ENCODE data around the gene FAM186B. TPM values are rescaled to one million over a fixed set of nuclear protein-coding genes. Genes with fewer than 3 reads are reported as not detected.
A peak's percentile ranks its signal among the peaks of the same experiment; 100 is the strongest.

The FAM186B gene
- total RNA-seq, 1 donor from 2014 or later: not detected

DNA sequence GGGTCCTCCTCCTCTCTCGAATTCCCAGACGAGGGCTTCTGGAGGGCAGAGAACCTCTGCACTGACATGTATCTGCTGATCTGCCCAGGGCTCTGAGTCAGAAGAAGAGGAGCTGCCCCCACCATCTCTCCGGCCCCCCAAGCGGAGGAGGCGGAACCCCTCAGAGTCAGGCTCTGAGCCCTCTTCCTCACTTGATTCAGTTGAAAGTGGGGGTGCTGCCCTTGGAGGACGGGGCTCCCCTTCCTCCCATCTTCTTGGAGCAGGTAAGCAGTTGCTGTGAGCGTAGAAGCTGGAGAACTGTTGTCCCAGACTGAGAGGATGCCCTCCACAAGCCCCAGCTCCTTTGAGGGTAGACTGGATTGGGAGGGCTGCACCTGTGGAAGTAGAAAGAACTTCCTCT, 37.7 kb upstream of the FAM186B start:
- Histone ChIP-seq H3K79me2 (ENCODE audit: low read depth) (no peaks in the 10 kb centered on the region), H3K36me3 (no peaks in the 10 kb centered on the region), H2AFZ (replicated peaks) (no peak overlapping the region), H3K27me3 (no peaks in the 10 kb centered on the region), H3K4me1 (no peaks in the 10 kb centered on the region), H3F3A (ENCODE audit: low read depth) (peaks cover 7% of the 10 kb centered on the region), H3K4me3 (no peak overlapping the region), H3K27ac (no peak overlapping the region), H3K4me2 (no peak overlapping the region), H3K9me3 (ENCODE audit: low read depth) (no peaks in the 10 kb centered on the region), H4K20me1 (ENCODE audit: low read depth) (no peaks in the 10 kb centered on the region), H3K9ac (no peak overlapping the region)
- no peak for DNase-seq (ENCODE audit: low spot score)
- H3K27me3 Mint-ChIP-seq (ENCODE audit: insufficient read depth, low read depth): no peaks in the 10 kb centered on the region
- peaks cover 22% of the 10 kb centered on the region for H3K36me3 Mint-ChIP-seq
- no peak overlapping the region for H3K4me3 Mint-ChIP-seq
- H3K4me1 Mint-ChIP-seq: peaks cover 3% of the 10 kb centered on the region
- no peak overlapping the region for H3K27ac Mint-ChIP-seq
- H3K9me3 Mint-ChIP-seq: no peaks in the 10 kb centered on the region
- TF ChIP-seq, protein P1, sequence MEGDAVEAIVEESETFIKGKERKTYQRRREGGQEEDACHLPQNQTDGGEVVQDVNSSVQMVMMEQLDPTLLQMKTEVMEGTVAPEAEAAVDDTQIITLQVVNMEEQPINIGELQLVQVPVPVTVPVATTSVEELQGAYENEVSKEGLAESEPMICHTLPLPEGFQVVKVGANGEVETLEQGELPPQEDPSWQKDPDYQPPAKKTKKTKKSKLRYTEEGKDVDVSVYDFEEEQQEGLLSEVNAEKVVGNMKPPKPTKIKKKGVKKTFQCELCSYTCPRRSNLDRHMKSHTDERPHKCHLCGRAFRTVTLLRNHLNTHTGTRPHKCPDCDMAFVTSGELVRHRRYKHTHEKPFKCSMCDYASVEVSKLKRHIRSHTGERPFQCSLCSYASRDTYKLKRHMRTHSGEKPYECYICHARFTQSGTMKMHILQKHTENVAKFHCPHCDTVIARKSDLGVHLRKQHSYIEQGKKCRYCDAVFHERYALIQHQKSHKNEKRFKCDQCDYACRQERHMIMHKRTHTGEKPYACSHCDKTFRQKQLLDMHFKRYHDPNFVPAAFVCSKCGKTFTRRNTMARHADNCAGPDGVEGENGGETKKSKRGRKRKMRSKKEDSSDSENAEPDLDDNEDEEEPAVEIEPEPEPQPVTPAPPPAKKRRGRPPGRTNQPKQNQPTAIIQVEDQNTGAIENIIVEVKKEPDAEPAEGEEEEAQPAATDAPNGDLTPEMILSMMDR (IDR thresholded peaks at IDR 0.05): no peak
- TF ChIP-seq EZH2 (IDR thresholded peaks at IDR 0.05): no peak
- TF ChIP-seq EZH2phosphoT487 (IDR thresholded peaks at IDR 0.05): no peak

DNA sequence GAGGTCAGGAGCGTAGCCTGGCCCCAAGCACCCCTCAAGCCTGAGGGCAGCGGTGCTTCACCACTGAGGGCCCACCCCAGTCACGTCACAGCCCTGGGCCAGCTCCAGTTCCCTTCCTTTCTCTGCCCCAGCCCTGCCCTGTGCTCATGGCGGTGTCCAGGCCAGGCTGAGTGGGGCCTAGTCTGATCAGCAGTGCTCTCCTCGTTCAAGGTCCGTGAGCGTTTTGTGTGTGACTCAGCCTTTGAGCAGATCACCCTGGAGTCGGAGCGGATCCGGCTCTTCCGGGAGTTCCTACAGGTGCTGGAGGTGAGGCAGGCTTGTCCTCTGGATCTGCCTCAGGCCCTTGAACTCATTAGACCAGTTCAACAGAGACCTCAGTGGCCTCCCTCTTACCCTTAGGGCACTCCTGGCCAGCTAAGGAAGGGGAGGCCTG, 36.9 kb upstream of the FAM186B start:
- no peaks in the 10 kb centered on the region for H3K9me3 Mint-ChIP-seq
- H3K27me3 ChIP-seq: no peaks in the 10 kb centered on the region
- H3K27ac ChIP-seq: no peak overlapping the region
- peaks cover 13% of the 10 kb centered on the region for H3F3A ChIP-seq (ENCODE audit: low read depth)
- no peak for DNase-seq (ENCODE audit: low spot score)
- TF ChIP-seq EZH2phosphoT487 (IDR thresholded peaks at IDR 0.05): no peak
- no peak for TF ChIP-seq EZH2 (IDR thresholded peaks at IDR 0.05)
- TF ChIP-seq, protein P1 (IDR thresholded peaks at IDR 0.05): no peak
- H3K4me1 ChIP-seq: peaks cover 4% of the 10 kb centered on the region
- H3K27ac Mint-ChIP-seq: no peak overlapping the region
- H3K27me3 Mint-ChIP-seq (ENCODE audit: insufficient read depth, low read depth): no peaks in the 10 kb centered on the region
- H3K4me1 Mint-ChIP-seq: peaks cover 9% of the 10 kb centered on the region
- no peaks in the 10 kb centered on the region for H3K9me3 ChIP-seq (ENCODE audit: low read depth)
- no peaks in the 10 kb centered on the region for H3K36me3 ChIP-seq
- H3K4me3 Mint-ChIP-seq: no peak overlapping the region
- no peaks in the 10 kb centered on the region for H3K79me2 ChIP-seq (ENCODE audit: low read depth)
- H3K9ac ChIP-seq: no peak overlapping the region
- H2AFZ ChIP-seq (replicated peaks): no peak overlapping the region
- H3K36me3 Mint-ChIP-seq: peaks cover 18% of the 10 kb centered on the region
- H3K4me3 ChIP-seq: no peak overlapping the region
- no peaks in the 10 kb centered on the region for H4K20me1 ChIP-seq (ENCODE audit: low read depth)
- no peak overlapping the region for H3K4me2 ChIP-seq

DNA sequence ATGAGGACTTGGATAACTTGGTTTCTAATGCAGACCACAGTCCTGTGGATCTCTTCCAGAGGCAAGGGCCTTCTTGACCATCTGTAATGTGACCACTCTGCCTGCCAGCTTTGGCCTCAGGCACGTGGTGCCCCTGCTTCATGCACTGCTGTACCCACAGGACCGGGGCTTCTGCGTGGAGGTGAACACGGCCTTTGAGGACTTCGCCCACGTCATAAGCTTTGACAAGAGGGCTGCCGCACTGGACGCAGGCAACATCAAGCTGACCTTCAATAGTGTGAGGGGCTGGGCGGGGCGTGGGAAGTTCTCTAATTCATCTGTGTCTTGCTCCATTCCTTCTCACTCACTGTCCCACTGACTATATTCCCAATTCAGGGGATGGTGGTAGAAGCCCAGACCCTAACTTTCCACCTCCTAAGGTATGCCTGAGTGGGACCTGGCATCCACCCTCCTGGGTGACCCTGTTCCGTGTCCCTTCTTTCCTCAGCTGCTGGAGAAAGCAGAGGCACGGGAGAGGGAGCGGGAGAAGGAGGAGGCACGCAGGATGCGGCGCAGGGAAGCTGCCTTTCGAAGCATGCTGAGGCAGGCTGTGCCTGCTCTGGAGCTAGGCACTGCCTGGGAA, 36.4 kb upstream of the FAM186B start:
- Mint-ChIP-seq H3K9me3 (no peaks in the 10 kb centered on the region), H3K4me3 (no peak overlapping the region), H3K27me3 (ENCODE audit: insufficient read depth, low read depth) (no peaks in the 10 kb centered on the region), H3K36me3 (peaks cover 17% of the 10 kb centered on the region), H3K27ac (no peak overlapping the region), H3K4me1 (peaks cover 14% of the 10 kb centered on the region)
- Histone ChIP-seq H4K20me1 (ENCODE audit: low read depth) (no peaks in the 10 kb centered on the region), H3F3A (ENCODE audit: low read depth) (peaks cover 17% of the 10 kb centered on the region), H3K27ac (peak overlapping the region; percentile 37), H3K9me3 (ENCODE audit: low read depth) (no peaks in the 10 kb centered on the region), H3K4me3 (no peak overlapping the region), H3K4me1 (peaks cover 9% of the 10 kb centered on the region), H3K36me3 (no peaks in the 10 kb centered on the region), H3K4me2 (no peak overlapping the region), H2AFZ (replicated peaks) (no peak overlapping the region), H3K27me3 (no peaks in the 10 kb centered on the region), H3K9ac (no peak overlapping the region), H3K79me2 (ENCODE audit: low read depth) (no peaks in the 10 kb centered on the region)
- no peak for DNase-seq (ENCODE audit: low spot score)
- TF ChIP-seq EZH2phosphoT487 (IDR thresholded peaks at IDR 0.05): no peak
- no peak for TF ChIP-seq EZH2 (IDR thresholded peaks at IDR 0.05)
- TF ChIP-seq, protein P1 (IDR thresholded peaks at IDR 0.05): no peak
